HepG2 (cell line): ENCODE results near the gene OR3A1. TPM values are rescaled to one million over a fixed set of nuclear protein-coding genes. Genes with fewer than 3 reads are reported as not detected.

Experiments
- ATAC-seq: fragments of 200-7000 bp; cut with Tn5 transposase; 3 replicates; pipeline ENCODE4 v1.9.1; 2020; ENCODE audit warnings: mild to moderate bottlenecking, moderate library complexity
- BruUV-seq: library from RNA; stranded (reverse); fragments of 400-500 nt; replicated peaks from 2 replicates; lab custom pipeline; 2021; lab: Mats Ljungman, UMichigan
- CTCF ChIA-PET: fragments of 300-600 bp; formaldehyde crosslinking; extraction: SDS; loops from one replicate; lab custom pipeline; 2021; ENCODE audit warnings: low total read pairs, inconsistent platforms, low intra/inter-chr PET ratio; lab: Yijun Ruan, JAX
- POLR2A ChIA-PET: fragments of 350-600 bp; sonication (Branson Sonifier 250); formaldehyde crosslinking; loops from one replicate; lab custom pipeline; 2020; ENCODE audit warnings: antibody characterized with exemption, inconsistent platforms; lab: Yijun Ruan, JAX
- DNase-seq: peaks from one replicate; pipeline ENCODE4 v3.0.0-alpha.2; 2015; ENCODE audit warnings: low spot score
- FAIRE-seq: peaks from 3 replicates; lab custom pipeline; 2011; peaks lifted over from hg19 to GRCh38; lab: Jason Lieb, UNC
- H2AFZ ChIP-seq: one replicate; pipeline ENCODE4 v1.6.1; 2011; ENCODE audit warnings: low read length, inconsistent platforms
- H3K27ac ChIP-seq: fragments of 300-600 bp; 3 replicates; pipeline ENCODE4 v1.8.0; 2011; ENCODE audit warnings: mixed run types, mild to moderate bottlenecking, mixed read lengths, low read length, inconsistent platforms; ENCODE audit not compliant: insufficient read depth; ENCODE audit errors: extremely low read length
- H3K27me3 ChIP-seq, 2 experiments: fragments of 200-600 bp in 1 of 2; 2 replicates in 1 of 2; 3 replicates in 1 of 2; pipeline versions ENCODE4 v1.6.0 to v1.8.0; 2011; ENCODE audit warnings: low read length in 2 of 2, mild to moderate bottlenecking in 2 of 2, moderate library complexity in 2 of 2, inconsistent platforms in 1 of 2; ENCODE audit not compliant: insufficient read depth in 2 of 2, control insufficient read depth in 1 of 2
- H3K36me3 ChIP-seq, 2 experiments: fragments of 200-600 bp in 1 of 2; replicated peaks in 1 of 2; 2 replicates in 1 of 2; 3 replicates in 1 of 2; pipeline versions ENCODE4 v1.5.1 to v1.8.0; 2011; ENCODE audit warnings: low read length in 2 of 2, inconsistent platforms in 1 of 2; ENCODE audit not compliant: insufficient read depth in 2 of 2, control insufficient read depth in 1 of 2
- H3K4me1 ChIP-seq: 2 replicates; pipeline ENCODE4 v1.5.1; 2012; ENCODE audit warnings: low read length, inconsistent platforms; ENCODE audit not compliant: insufficient read depth
- H3K4me2 ChIP-seq: 2 replicates; pipeline ENCODE4 v1.6.0; 2011; ENCODE audit warnings: low read depth, low read length, inconsistent platforms
- H3K4me3 ChIP-seq, 3 experiments: fragments of 200-600 bp in 1 of 3; sonication (generic), shearing (Covaris generic) in 1 of 3; replicated peaks in 1 of 3; 2 replicates each; pipeline ENCODE4 v1.5.1; 2011 to 2016; ENCODE audit warnings: low read length in 3 of 3, inconsistent platforms in 2 of 3, low read depth in 2 of 3, mild to moderate bottlenecking in 2 of 3, control low read depth in 1 of 3, mixed read lengths in 1 of 3; ENCODE audit not compliant: insufficient read depth in 1 of 3
- H3K79me2 ChIP-seq: one replicate; pipeline ENCODE4 v1.6.1; 2011; ENCODE audit warnings: low read length, inconsistent platforms; ENCODE audit not compliant: insufficient read depth
- H3K9ac ChIP-seq: 2 replicates; pipeline ENCODE4 v1.6.0; 2011; ENCODE audit warnings: mild to moderate bottlenecking, low read depth, low read length, inconsistent platforms; ENCODE audit not compliant: insufficient read depth
- H3K9me3 ChIP-seq: 2 replicates; pipeline ENCODE4 v1.5.1; 2012; ENCODE audit warnings: mild to moderate bottlenecking, low read length
- H4K20me1 ChIP-seq: 2 replicates; pipeline ENCODE4 v1.6.0; 2011; ENCODE audit warnings: inconsistent platforms, mild to moderate bottlenecking, low read length, moderate library complexity; ENCODE audit not compliant: insufficient read depth
- MAFK ChIP-seq, 2 experiments: IDR thresholded peaks in 1 of 2; conservative IDR thresholded peaks in 1 of 2; 2 replicates each; pipeline ENCODE4 v1.6.1; 2011; ENCODE audit warnings: improper control_type of control experiment in 2 of 2, low read length in 2 of 2
- RORA ChIP-seq: sonication (generic); formaldehyde crosslinking; IDR thresholded peaks from 2 replicates; pipeline ENCODE4 v1.5.0; 2020; ENCODE audit warnings: mild to moderate bottlenecking, missing genetic modification reagents, moderate library complexity
- TOPORS ChIP-seq: sonication (generic); formaldehyde crosslinking; IDR thresholded peaks from 2 replicates; pipeline ENCODE4 v1.8.0; 2023; ENCODE audit warnings: mild to moderate bottlenecking, missing genetic modification reagents
- TP53 ChIP-seq: sonication (generic); formaldehyde crosslinking; conservative IDR thresholded peaks from 2 replicates; pipeline ENCODE4 v1.4.0; 2020; ENCODE audit warnings: missing genetic modification reagents
- ZNF138 ChIP-seq: sonication (generic); formaldehyde crosslinking; IDR thresholded peaks from 2 replicates; pipeline ENCODE4 v1.5.0; 2020; ENCODE audit warnings: mild to moderate bottlenecking, low read depth, missing genetic modification reagents
- ZNF264 ChIP-seq: sonication (generic); formaldehyde crosslinking; IDR thresholded peaks from 2 replicates; pipeline ENCODE4 v1.4.0; 2020; ENCODE audit warnings: missing genetic modification reagents
- ZNF44 ChIP-seq: sonication (generic); formaldehyde crosslinking; IDR thresholded peaks from 2 replicates; pipeline ENCODE4 v1.5.1; 2020; ENCODE audit warnings: mild to moderate bottlenecking, missing genetic modification reagents
- ZNF720 ChIP-seq: sonication (generic); formaldehyde crosslinking; IDR thresholded peaks from 2 replicates; pipeline ENCODE4 v1.4.0; 2020; ENCODE audit warnings: missing genetic modification reagents
- ZNF790 ChIP-seq: sonication (generic); formaldehyde crosslinking; IDR thresholded peaks from 2 replicates; pipeline ENCODE4 v1.8.0; 2022; ENCODE audit warnings: missing genetic modification reagents, mild to moderate bottlenecking, borderline replicate concordance
- ZNF883 ChIP-seq: sonication (generic); formaldehyde crosslinking; IDR thresholded peaks from 2 replicates; pipeline ENCODE4 v1.5.1; 2020; ENCODE audit warnings: mild to moderate bottlenecking, missing genetic modification reagents; ENCODE audit errors: not compliant biosample characterization
- ZSCAN21 ChIP-seq: sonication (generic); formaldehyde crosslinking; IDR thresholded peaks from 2 replicates; pipeline ENCODE4 v1.8.0; 2022; ENCODE audit warnings: mild to moderate bottlenecking, missing genetic modification reagents, moderate library complexity, borderline replicate concordance
- WGBS: methylation state at CpG from one replicate; pipeline ENCODE4 v1.1.6; 2017; ENCODE audit warnings: low lambda C conversion rate; 5-methylcytosine and 5-hydroxymethylcytosine counted together
- in situ Hi-C: cut with HindIII; loops from 2 replicates; pipeline ENCODE4 v1.10.0; 2017; ENCODE audit warnings: low pct_unique_long_range_greater_than_20kb; ENCODE audit not compliant: extremely low pct_ligation_motif_present
- intact Hi-C: fragments of 100-400 bp; cut with micrococcal nuclease; formaldehyde crosslinking; loops from one replicate; pipeline ENCODE4 v1.10.0; 2022; ENCODE audit not compliant: unreplicated experiment
- polyA plus RNA-seq, 8 experiments: library from polyadenylated mRNA; depleted of rRNA in 3 of 8; stranded (reverse) in 7 of 8; unstranded in 1 of 8; fragments of >200 nt; fragmentation: Illumina TruSeq in 4 of 8; extraction: Trizol in 4 of 8; gene quantifications; 2 replicates each; pipeline versions ENCODE4 v1.2.1 to v1.2.3, GENCODE V29; 2011 to 2016; ENCODE audit warnings: low read depth in 4 of 8, missing spikeins in 1 of 8, mixed read lengths in 1 of 8; ENCODE audit not compliant: insufficient read depth in 1 of 8
- total RNA-seq, 5 experiments: library from RNA; depleted of rRNA; stranded (reverse); fragments of >200 nt; fragmentation: Illumina TruSeq; extraction: Trizol; gene quantifications; 2 replicates each; pipeline ENCODE4 v1.2.3, GENCODE V29; 2016; ENCODE audit warnings: low read depth in 1 of 5
- TF ChIP-seq, protein P1 (sequence below): sonication (generic); formaldehyde crosslinking; IDR thresholded peaks from 2 replicates; pipeline ENCODE4 v1.8.0; 2022; ENCODE audit warnings: mild to moderate bottlenecking, missing genetic modification reagents, moderate library complexity
- TF ChIP-seq, protein P2 (sequence below): sonication (generic); formaldehyde crosslinking; IDR thresholded peaks from 2 replicates; pipeline ENCODE4 v1.4.0; 2020; ENCODE audit warnings: mild to moderate bottlenecking, missing genetic modification reagents

The OR3A1 gene
- total and polyA plus RNA-seq, 2 of the 13 experiments (the other 11 are each of a cell fraction or from before 2014, with no cell fraction given), result not detected

DNA sequence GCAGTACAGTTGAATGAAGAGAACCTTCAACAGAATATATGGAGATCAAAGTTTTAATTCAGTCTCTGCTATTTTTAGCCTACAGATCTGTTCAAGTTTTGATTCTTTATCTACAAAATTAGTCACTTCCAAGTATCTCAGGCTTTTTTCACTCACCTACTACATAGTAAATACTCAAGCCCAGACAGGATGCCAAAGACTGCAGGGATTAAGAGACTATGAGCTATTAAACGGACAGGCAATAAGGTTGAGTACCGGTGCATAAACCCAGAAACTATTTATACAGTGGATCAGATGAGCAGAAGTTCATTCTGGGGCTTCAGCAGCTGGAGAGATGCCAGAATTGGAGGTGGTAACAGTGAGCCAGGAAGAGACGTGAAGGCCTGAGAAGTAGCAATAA lies 18.7 kb upstream of the OR3A1 start:
- CTCF ChIA-PET, result no interaction called here
- Histone ChIP-seq H3K36me3 (no peaks in the 10 kb centered on the region), H2AFZ (no peak overlapping the region), H3K4me1 (no peaks in the 10 kb centered on the region), H4K20me1 (no peaks in the 10 kb centered on the region), H3K4me2 (no peak overlapping the region), H3K4me3 (no peak overlapping the region), H3K27me3 (peaks cover 0 to 7% of the 10 kb centered on the region in 2 experiments; a peak in 2 of 5 replicates), H3K79me2 (no peaks in the 10 kb centered on the region), H3K9me3 (no peaks in the 10 kb centered on the region), H3K9ac (no peak overlapping the region), H3K27ac (no peak overlapping the region)
- no peak for DNase-seq
- in situ Hi-C loops (no loop called here), intact Hi-C loops (no loop called here)
- no peak for ATAC-seq
- no TSS peak for BruUV-seq
- POLR2A ChIA-PET, result no interaction called here
- TF ChIP-seq TP53 (no peak), RORA (CRISPR knock-in tag) (no peak), ZSCAN21 (CRISPR knock-in tag) (no peak), TOPORS (CRISPR knock-in tag) (no peak), ZNF264 (CRISPR knock-in tag) (no peak), MAFK (conservative IDR thresholded peaks at IDR 0.05 in 1 of 2, IDR thresholded peaks at IDR 0.05 in 1 of 2; ENCODE audit: low read length in 2 of 2) (no peak), ZNF720 (CRISPR knock-in tag) (no peak), ZNF138 (CRISPR knock-in tag) (no peak), ZNF44 (CRISPR knock-in tag) (no peak), ZNF790 (CRISPR knock-in tag) (no peak), ZNF883 (CRISPR knock-in tag) (no peak)
- TF ChIP-seq, protein P1, sequence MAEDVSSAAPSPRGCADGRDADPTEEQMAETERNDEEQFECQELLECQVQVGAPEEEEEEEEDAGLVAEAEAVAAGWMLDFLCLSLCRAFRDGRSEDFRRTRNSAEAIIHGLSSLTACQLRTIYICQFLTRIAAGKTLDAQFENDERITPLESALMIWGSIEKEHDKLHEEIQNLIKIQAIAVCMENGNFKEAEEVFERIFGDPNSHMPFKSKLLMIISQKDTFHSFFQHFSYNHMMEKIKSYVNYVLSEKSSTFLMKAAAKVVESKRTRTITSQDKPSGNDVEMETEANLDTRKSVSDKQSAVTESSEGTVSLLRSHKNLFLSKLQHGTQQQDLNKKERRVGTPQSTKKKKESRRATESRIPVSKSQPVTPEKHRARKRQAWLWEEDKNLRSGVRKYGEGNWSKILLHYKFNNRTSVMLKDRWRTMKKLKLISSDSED (CRISPR knock-in tag), result no peak
- TF ChIP-seq, protein P2, sequence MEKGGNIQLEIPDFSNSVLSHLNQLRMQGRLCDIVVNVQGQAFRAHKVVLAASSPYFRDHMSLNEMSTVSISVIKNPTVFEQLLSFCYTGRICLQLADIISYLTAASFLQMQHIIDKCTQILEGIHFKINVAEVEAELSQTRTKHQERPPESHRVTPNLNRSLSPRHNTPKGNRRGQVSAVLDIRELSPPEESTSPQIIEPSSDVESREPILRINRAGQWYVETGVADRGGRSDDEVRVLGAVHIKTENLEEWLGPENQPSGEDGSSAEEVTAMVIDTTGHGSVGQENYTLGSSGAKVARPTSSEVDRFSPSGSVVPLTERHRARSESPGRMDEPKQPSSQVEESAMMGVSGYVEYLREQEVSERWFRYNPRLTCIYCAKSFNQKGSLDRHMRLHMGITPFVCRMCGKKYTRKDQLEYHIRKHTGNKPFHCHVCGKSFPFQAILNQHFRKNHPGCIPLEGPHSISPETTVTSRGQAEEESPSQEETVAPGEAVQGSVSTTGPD (CRISPR knock-in tag), result no peak
- no peak for FAIRE-seq
- 16% methylated on average over 3 of the region's 3 CpGs for WGBS
